GM19452 (cell line): Measurements from ENCODE around the gene PTBP1.
A peak's percentile ranks its signal among the peaks of the same experiment; 100 is the strongest.

Experiments used
- ATAC-seq: cut with Tn5 transposase; IDR thresholded peaks from one replicate; pipeline ENCODE4 v1.9.1; 2021; ENCODE audit not compliant: unreplicated experiment

The PTBP1 gene

DNA sequence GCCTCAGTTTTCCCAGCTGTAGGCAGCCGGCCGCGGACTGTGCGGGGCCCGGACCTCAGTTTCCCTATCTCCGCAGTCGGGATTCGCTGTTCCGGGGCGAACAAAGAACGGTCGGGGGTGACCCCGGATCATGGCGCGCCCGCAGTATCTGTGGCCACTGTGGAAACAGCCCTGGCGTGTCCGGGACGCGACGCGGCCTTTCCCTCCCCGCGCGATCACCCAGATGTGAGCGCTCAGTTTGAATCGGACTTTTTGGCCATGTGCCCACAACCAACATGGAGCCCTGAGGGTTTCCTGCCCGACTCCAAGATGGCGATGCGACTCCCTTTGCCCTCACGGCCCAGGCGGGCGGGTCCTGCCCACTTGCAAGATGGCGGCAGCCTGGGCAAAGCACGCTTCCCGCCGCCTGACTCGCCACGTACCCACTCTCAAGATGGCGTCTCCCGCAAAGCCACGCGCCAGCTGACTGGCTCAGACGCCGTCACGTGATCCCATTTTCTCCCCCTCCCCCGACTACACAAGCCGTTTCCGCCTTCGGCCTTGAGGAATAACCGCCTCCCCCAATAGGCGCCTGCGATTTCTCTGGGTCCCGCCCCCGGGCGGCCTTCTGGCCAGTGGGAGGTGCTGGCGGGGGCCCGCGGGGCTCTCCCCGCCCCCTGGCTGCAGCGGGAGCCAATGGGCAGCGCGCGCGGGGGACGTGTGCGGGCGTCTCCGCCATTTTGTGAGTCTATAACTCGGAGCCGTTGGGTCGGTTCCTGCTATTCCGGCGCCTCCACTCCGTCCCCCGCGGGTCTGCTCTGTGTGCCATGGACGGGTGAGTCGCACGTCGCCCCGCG, at the start of gene PTBP1:
PTBP1 (plus strand) TSS at position 761 of the 836 bp plus-strand sequence; CDS start at position 807, 46 bp downstream.
- peak; percentile 75 for ATAC-seq

- ATAC-seq: no peak
Measured at GRCh38 chr19:748274-748598, 49.0 kb upstream of the PTBP1 start.

- ATAC-seq: no peak
Measured at GRCh38 chr19:749811-750210, 47.4 kb upstream of the PTBP1 start.

DNA sequence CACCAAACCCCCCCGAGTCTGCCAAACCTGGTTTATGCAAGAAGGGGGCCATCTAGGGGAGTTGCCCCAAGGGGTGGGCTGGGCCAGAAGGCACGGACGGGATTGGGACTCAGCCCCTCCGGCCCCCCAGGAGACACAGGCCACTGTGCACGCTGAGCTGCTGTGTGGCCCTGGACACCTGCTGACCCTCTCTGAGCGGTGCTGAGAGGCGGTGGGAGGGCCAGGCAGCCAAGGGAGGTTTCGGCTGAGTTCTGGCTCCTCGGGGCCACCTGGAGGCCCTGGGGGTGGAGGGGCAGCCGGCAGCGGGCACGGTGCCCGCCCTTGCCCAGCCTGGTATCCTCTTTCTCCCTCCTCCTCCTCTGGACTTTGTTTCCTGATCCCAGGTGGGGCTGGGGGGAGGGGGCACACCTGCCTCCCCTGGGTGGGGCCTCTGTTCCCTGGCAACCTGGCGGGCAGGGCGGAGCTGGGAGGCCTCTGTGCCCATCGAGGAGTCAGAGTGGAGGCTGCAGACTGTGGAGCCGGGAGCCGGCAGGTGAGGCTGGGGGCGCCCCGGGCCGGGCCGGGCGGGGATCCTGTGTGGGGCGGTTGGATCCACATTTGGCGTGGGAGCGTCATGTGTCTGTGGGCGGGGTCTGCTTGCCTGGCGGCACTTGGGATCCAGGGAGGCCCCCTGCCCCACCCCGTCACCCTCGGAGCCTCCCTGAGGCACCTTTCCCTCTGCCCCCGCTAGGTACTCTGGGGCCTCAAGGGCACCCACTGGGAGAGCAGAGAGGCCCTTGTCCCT, 46.4 kb upstream of the PTBP1 start, which contains the start of gene MISP:
MISP (plus strand) TSS at position 473 of the 784 bp plus-strand sequence. CDS start 5,835 bp downstream, outside the sequence.
- no peak for ATAC-seq

DNA sequence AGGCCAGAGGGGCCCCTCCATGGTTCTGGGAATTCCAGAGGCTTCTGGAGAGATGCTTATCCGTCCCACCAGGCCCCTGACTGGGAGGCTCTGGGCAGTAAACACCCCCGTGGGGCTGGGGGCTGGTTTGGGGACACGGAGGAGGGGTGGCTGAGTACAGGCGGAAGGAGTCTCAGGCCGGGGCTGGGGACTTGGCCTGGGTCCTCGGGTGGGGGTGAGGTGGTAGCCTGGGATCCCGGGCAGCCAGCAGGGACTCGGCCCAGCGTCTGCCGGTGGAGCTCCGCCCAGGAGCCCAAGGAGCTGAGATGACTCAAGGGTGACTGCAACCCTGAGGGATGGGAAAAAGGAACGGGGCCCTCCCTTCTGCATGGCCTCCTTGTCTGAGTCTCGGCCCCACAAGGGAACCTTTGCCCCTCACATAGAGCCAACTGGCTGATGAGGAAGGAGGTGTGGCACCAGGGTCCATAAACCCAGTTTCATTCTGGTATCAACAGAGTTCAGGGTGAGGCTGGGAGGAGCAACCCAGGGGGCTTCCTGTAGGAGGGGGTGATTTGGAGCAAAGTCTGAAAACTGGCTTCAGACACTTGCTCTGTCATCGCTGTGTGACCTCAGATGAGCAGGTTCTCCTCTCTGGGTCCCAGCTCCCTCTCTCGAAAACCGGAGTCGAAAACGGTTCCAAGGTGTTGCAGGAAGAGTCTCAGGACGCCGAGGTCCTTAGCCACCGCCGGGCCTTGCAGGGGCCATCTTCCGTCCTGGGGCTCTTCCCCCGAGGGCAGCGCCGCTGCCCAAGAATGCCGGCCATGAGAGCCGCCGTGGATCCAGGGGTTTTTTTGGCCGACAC, 45.5 kb upstream of the PTBP1 start:
- no peak for ATAC-seq

GRCh38 chr19:752652-753517, 44.4 kb upstream of the PTBP1 start:
- no peak for ATAC-seq

- ATAC-seq: no peak
Measured at GRCh38 chr19:754530-754929, 42.7 kb upstream of the PTBP1 start.

DNA sequence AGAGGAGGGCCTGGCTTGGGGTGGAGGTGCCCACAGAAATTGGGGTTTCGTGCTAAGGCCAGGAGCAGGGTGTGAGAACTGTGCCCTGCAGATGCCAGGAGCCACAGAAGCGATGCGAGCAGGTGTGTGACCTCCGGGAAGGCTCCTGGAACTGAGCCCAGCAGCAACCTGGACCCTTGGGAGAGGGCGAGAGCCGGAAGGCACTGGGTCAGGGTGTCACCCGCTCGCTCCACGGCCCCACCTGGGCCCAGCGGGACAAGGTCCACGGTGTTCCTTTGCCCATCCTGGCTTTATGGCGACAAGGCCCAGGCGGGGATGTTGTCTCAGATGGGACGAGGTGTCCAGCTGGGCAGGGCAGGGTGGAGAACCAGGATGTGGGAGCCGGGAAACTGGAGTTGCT, 42.2 kb upstream of the PTBP1 start:
- ATAC-seq: no peak

DNA sequence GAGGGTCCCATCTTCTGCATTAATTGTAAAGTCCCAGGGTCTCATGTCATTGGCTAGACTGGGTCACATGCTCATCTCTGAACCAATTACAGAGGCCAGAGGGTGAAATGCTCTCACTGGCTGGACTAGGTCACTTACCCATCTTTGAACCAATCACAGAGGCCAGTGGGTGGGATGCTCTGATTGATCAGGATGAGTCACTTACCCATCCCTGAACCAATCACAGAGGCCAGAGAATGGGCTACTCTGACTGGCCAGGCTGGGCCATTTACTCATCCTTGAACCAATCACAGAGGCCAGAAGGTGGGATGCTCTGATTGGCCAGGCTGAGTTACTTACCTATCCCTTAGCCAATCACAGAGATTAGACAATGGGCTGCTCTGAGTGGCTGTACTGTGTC, 41.0 kb upstream of the PTBP1 start:
- no peak for ATAC-seq

GRCh38 chr19:756821-757688, 40.2 kb upstream of the PTBP1 start:
- ATAC-seq: no peak

- no peak for ATAC-seq
Measured at GRCh38 chr19:757811-758668, 39.2 kb upstream of the PTBP1 start.

DNA sequence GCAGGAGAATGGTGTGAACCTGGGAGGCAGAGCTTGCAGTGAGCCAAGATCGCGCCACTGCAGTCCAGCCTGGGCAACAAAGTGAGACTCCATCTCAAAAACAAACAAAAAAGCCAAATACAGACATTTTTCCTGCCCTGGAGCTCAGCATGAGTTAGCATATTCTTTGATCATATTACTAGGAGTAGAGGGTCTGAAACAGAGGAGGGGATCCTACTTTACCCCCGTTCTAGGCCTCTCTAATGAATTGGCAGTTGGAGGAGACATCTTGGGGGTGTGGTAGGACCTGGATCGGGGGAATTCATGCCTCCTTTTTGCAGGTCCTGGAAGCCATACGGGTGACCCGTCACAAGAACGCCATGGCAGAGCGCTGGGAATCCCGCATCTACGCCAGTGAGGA, 34.1 kb upstream of the PTBP1 start:
- no peak for ATAC-seq

DNA sequence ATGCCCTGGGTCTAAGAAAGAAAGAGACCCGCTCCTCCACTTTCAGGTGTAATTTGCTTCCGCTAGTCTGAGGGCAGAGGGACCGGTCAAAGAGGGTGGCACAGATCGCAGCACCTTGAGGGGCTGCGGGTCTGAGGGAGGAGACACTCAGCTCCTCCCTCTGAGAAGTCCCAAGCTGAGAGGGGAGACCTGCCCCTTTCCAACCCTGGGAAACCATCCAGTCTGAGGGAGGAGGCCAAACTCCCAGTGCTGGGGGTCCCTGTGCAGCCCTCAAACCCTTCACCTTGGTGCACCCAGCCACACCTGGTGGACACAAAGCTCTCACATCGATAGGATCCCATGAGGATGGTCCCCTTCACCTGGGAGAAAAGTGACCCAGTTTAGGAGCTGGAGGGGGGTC, 33.4 kb upstream of the PTBP1 start:
- no peak for ATAC-seq

DNA sequence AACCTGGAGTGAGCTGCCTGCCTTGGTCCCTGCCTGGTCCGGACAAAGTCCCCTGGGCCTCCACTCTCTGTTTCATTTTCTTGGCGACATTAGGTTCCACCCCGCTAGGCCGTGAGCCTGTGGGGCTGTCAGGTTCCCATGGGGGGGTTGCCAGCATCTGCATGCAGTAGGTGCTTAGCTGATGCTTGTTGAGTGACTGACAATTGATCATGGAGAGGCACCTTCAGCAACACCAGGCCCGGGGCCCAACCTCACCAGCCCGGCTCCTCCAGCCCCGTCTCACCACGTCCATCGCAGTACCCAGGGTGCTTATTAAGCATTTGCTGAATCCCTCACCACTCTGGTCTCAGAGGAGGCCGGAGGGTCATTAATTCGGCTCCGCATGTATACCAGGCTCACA, 33.0 kb upstream of the PTBP1 start:
- ATAC-seq: no peak

DNA sequence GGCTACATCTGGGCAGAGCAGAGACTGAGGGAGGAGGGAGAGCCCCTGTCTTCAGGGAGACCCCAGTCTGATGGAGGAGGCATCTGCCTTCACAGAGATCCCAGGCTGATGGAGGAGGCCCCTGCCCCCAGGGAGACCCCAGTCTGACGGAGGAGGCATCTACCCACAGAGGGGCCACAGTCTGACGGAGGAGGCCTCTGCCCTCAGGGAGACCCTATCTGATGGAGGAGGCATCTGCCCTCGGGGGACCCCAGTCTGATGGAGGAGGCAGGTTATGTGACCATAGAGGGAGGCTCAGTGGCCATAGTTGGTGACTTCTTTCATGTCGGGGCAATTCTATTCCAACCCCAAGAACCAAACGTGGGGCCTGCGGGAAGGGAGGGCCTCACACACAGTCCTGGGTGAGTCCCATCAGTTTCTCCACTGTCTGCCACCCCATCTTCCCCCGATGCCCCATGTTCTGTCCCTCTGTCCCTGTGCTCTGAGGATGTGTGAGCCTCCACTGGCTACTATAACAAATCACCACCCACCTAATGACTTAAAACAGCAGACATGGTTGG, 32.0 kb upstream of the PTBP1 start:
- ATAC-seq: no peak

DNA sequence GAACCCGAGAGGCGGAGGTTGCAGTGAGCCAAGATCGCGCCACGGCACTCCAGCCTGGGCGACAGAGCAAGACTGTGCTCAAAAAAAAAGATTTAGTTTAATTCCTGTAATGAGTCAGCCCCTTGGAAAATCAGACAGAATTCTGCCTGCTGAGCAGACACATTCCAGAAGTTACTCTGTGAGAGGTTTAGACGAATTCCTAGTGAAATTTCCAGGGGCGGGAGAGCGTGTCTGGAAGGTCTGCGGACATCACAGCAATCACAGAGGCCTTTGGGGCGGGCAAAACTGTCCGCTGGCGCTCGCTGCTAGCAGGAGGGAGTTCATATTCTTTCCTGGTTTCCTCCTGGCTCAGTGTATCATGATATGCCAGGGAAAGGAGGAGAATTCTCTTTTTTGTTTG, 28.8 kb upstream of the PTBP1 start:
- ATAC-seq: no peak

- no peak for ATAC-seq
Measured at GRCh38 chr19:769616-770015, 27.6 kb upstream of the PTBP1 start.

- no peak for ATAC-seq
Measured at GRCh38 chr19:771332-771785, 25.9 kb upstream of the PTBP1 start.
